Endodermal cell (in vitro differentiated cells): Measurements from ENCODE around the gene GDF7. TPM values are rescaled to one million over a fixed set of nuclear protein-coding genes. Genes with fewer than 3 reads are reported as not detected.

Experiments used
- DNase-seq: peaks from one replicate; pipeline ENCODE4 v3.0.0-alpha.2; 2017
- H3K27ac ChIP-seq: 2 replicates; pipeline ENCODE4 v1.5.1; 2013; ENCODE audit warnings: mild to moderate bottlenecking, low read depth, low read length, moderate library complexity
- H3K27me3 ChIP-seq: 2 replicates; pipeline ENCODE4 v1.6.1; 2013; ENCODE audit warnings: mild to moderate bottlenecking, low read length, moderate library complexity; ENCODE audit not compliant: insufficient read depth, control insufficient read depth, poor library complexity, severe bottlenecking
- H3K36me3 ChIP-seq: 2 replicates; pipeline ENCODE4 v1.7.0; 2013; ENCODE audit warnings: mild to moderate bottlenecking, low read length, moderate library complexity; ENCODE audit not compliant: control insufficient read depth, insufficient read depth
- H3K4me1 ChIP-seq: one replicate; pipeline ENCODE4 v1.7.0; 2013; ENCODE audit warnings: low read length; ENCODE audit not compliant: control insufficient read depth, insufficient read depth
- H3K4me3 ChIP-seq: 2 replicates; pipeline ENCODE4 v1.5.1; 2013; ENCODE audit warnings: mild to moderate bottlenecking, low read length, moderate library complexity
- H3K9ac ChIP-seq: 2 replicates; pipeline ENCODE4 v1.6.1; 2013; ENCODE audit warnings: mild to moderate bottlenecking, low read length, moderate library complexity; ENCODE audit not compliant: poor library complexity, severe bottlenecking; ENCODE audit errors: extremely low read depth
- H3K9me3 ChIP-seq: 2 replicates; pipeline ENCODE4 v1.6.1; 2013; ENCODE audit warnings: mild to moderate bottlenecking, low read length, moderate library complexity; ENCODE audit not compliant: control insufficient read depth
- H3K27ac Mint-ChIP-seq: 2 replicates; pipeline ENCODE4 v1.8.0; 2020; ENCODE audit warnings: mixed read lengths
- H3K27me3 Mint-ChIP-seq: 2 replicates; pipeline ENCODE4 v1.8.0; 2021; ENCODE audit warnings: mild to moderate bottlenecking, mixed read lengths; ENCODE audit not compliant: insufficient read depth
- H3K36me3 Mint-ChIP-seq: 2 replicates; pipeline ENCODE4 v1.8.0; 2020; ENCODE audit warnings: low read depth, mixed read lengths
- H3K4me1 Mint-ChIP-seq: 2 replicates; pipeline ENCODE4 v1.8.0; 2020; ENCODE audit warnings: mixed read lengths
- H3K4me3 Mint-ChIP-seq: 2 replicates; pipeline ENCODE4 v1.8.0; 2020; ENCODE audit warnings: mild to moderate bottlenecking, moderate library complexity, mixed read lengths
- H3K9me3 Mint-ChIP-seq: 2 replicates; pipeline ENCODE4 v1.8.0; 2020; ENCODE audit warnings: mild to moderate bottlenecking, mixed read lengths
- CTCF ChIP-seq: fragments of 200-600 bp; sonication (generic); conservative IDR thresholded peaks from 2 replicates; pipeline ENCODE4 v1.5.0; 2021; ENCODE audit warnings: antibody characterized with exemption, mild to moderate bottlenecking
- WGBS, 2 experiments: methylation state at CpG; one replicate each; pipeline versions ENCODE4 v1.1.5 to v1.1.7; 2013; ENCODE audit warnings: missing lambda C conversion rate in 2 of 2, mixed read lengths in 1 of 2; ENCODE audit not compliant: insufficient coverage in 1 of 2, insufficient read length in 1 of 2; 5-methylcytosine and 5-hydroxymethylcytosine counted together
- total RNA-seq, 2 donors: library from RNA; stranded (reverse); fragmentation: NEBNext Ultra II Directional in 1 of 2; extraction: Animal tissue kit (Norgen Biotek cat#: 25700) in 1 of 2; gene quantifications; 2 replicates in 1 of 2; 3 replicates in 1 of 2; pipeline ENCODE4 v1.2.1, GENCODE V29; 2021

The GDF7 gene
- total RNA-seq, 2 donors from 2014 or later: 0.07 to 0.09 TPM

GRCh38 chr2:20676353-20677215, 9.6 kb downstream of the GDF7 start:
- Histone ChIP-seq H3K4me3 (no peak overlapping the region), H3K27me3 (peaks cover 34% of the 10 kb centered on the region), H3K9ac (no peak overlapping the region), H3K27ac (no peak overlapping the region), H3K36me3 (peaks cover 4% of the 10 kb centered on the region), H3K9me3 (no peaks in the 10 kb centered on the region), H3K4me1 (no peaks in the 10 kb centered on the region)
- Mint-ChIP-seq H3K4me1 (peaks cover 9% of the 10 kb centered on the region), H3K27ac (peak overlapping the region; percentile 75), H3K27me3 (peaks cover 29% of the 10 kb centered on the region), H3K4me3 (no peak overlapping the region), H3K9me3 (peaks cover 2% of the 10 kb centered on the region), H3K36me3 (no peaks in the 10 kb centered on the region)
- peak; percentile 55 for TF ChIP-seq CTCF
- DNase-seq: peak; percentile 61
- WGBS, 2 experiments: 89 to 92% methylated on average over 9 to 12 of the region's 12 CpGs

- TF ChIP-seq CTCF: peak; percentile 76
- no peak overlapping the region for H3K9ac ChIP-seq
- H3K4me3 ChIP-seq: no peak overlapping the region
- Mint-ChIP-seq H3K4me1 (peaks cover 5% of the 10 kb centered on the region), H3K27me3 (peaks cover 20% of the 10 kb centered on the region), H3K27ac (no peak overlapping the region), H3K4me3 (no peak overlapping the region), H3K9me3 (no peaks in the 10 kb centered on the region), H3K36me3 (peaks cover 8% of the 10 kb centered on the region)
- 86 to 89% methylated on average over 13 to 15 of the region's 15 CpGs for WGBS, 2 experiments
- H3K27ac ChIP-seq: no peak overlapping the region
- no peaks in the 10 kb centered on the region for H3K4me1 ChIP-seq
- H3K27me3 ChIP-seq: peaks cover 25% of the 10 kb centered on the region
- no peaks in the 10 kb centered on the region for H3K9me3 ChIP-seq
- DNase-seq: peak; percentile 71
- peaks cover 4% of the 10 kb centered on the region for H3K36me3 ChIP-seq
Measured at GRCh38 chr2:20677301-20678085, 10.5 kb downstream of the GDF7 start.

GRCh38 chr2:20678086-20678395, 11.1 kb downstream of the GDF7 start:
- Histone ChIP-seq H3K36me3 (peaks cover 10% of the 10 kb centered on the region), H3K27ac (no peak overlapping the region), H3K4me3 (no peak overlapping the region), H3K9ac (no peak overlapping the region), H3K9me3 (no peaks in the 10 kb centered on the region), H3K27me3 (peaks cover 20% of the 10 kb centered on the region), H3K4me1 (no peaks in the 10 kb centered on the region)
- 94% methylated on average over 1 of the region's 1 CpG; no CpG with 5 or more reads in 1 of the 2 experiments for WGBS, 2 experiments
- no peak for DNase-seq
- Mint-ChIP-seq H3K4me3 (no peak overlapping the region), H3K4me1 (peaks cover 5% of the 10 kb centered on the region), H3K27me3 (peaks cover 15% of the 10 kb centered on the region), H3K36me3 (peaks cover 11% of the 10 kb centered on the region), H3K27ac (no peak overlapping the region), H3K9me3 (no peaks in the 10 kb centered on the region)
- no peak for TF ChIP-seq CTCF
